OCI-LY1 (cell line): ENCODE results near the gene SPSB1.

Experiments
- H2AFZ ChIP-seq: fragments of 200-600 bp; sonication (generic), shearing (Covaris generic); 2 replicates; pipeline ENCODE4 v1.6.0; 2014; ENCODE audit warnings: antibody characterized with exemption, mild to moderate bottlenecking, low read length
- H3F3A ChIP-seq: fragments of 200-600 bp; sonication (generic), shearing (Covaris generic); 2 replicates; pipeline ENCODE4 v1.6.0; 2014; ENCODE audit warnings: mild to moderate bottlenecking, antibody characterized with exemption, low read length, moderate library complexity; ENCODE audit not compliant: insufficient read depth
- H3K27ac ChIP-seq: fragments of 200-600 bp; sonication (generic); 2 replicates; pipeline ENCODE4 v1.5.1; 2014; ENCODE audit warnings: low read length, mixed run types, mild to moderate bottlenecking, low read depth; ENCODE audit not compliant: poor library complexity, severe bottlenecking
- H3K27me3 ChIP-seq: fragments of 200-600 bp; sonication (generic); 2 replicates; pipeline ENCODE4 v1.6.0; 2014; ENCODE audit warnings: antibody characterized with exemption, mild to moderate bottlenecking, low read length, moderate library complexity; ENCODE audit not compliant: insufficient read depth
- H3K36me3 ChIP-seq: fragments of 200-600 bp; sonication (generic); 2 replicates; pipeline ENCODE4 v1.6.1; 2014; ENCODE audit warnings: mild to moderate bottlenecking, antibody characterized with exemption, low read length, moderate library complexity, mixed read lengths; ENCODE audit not compliant: insufficient read depth
- H3K4me1 ChIP-seq: fragments of 200-600 bp; sonication (generic); 2 replicates; pipeline ENCODE4 v1.5.1; 2014; ENCODE audit warnings: mild to moderate bottlenecking, low read length, moderate library complexity; ENCODE audit not compliant: insufficient read depth, severe bottlenecking
- H3K4me2 ChIP-seq: fragments of 200-600 bp; sonication (generic), shearing (Covaris generic); 2 replicates; pipeline ENCODE4 v1.6.1; 2014; ENCODE audit warnings: low read length
- H3K4me3 ChIP-seq: fragments of 200-600 bp; sonication (generic); 2 replicates; pipeline ENCODE4 v1.5.1; 2014; ENCODE audit warnings: low read length, low read depth, mild to moderate bottlenecking, mixed read lengths; ENCODE audit not compliant: poor library complexity, severe bottlenecking
- H3K79me2 ChIP-seq: fragments of 200-600 bp; shearing (Covaris generic); 2 replicates; pipeline ENCODE4 v1.6.1; 2016; ENCODE audit warnings: mixed run types, low read length, mixed read lengths; ENCODE audit not compliant: insufficient read depth
- H3K9ac ChIP-seq: fragments of 200-600 bp; sonication (generic), shearing (Covaris generic); 2 replicates; pipeline ENCODE4 v1.6.1; 2014; ENCODE audit warnings: mild to moderate bottlenecking, low read length, mixed read lengths
- H3K9me2 ChIP-seq: fragments of 200-600 bp; sonication (generic), shearing (Covaris generic); 2 replicates; pipeline ENCODE4 v1.6.1; 2014; ENCODE audit warnings: low read depth, mild to moderate bottlenecking, low read length, mixed read lengths
- H3K9me3 ChIP-seq: fragments of 200-600 bp; shearing (Covaris generic); 2 replicates; pipeline ENCODE4 v1.6.1; 2014; ENCODE audit warnings: low read length, mixed read lengths
- H4K20me1 ChIP-seq: fragments of 200-600 bp; sonication (generic), shearing (Covaris generic); 2 replicates; pipeline ENCODE4 v1.6.0; 2016; ENCODE audit warnings: mild to moderate bottlenecking, low read length; ENCODE audit not compliant: insufficient read depth
- EZH2 ChIP-seq: fragments of 200-600 bp; sonication (generic), shearing (Covaris generic); IDR thresholded peaks from 2 replicates; pipeline ENCODE4 v1.8.0; 2017; ENCODE audit warnings: borderline replicate concordance, mixed run types, mild to moderate bottlenecking, antibody characterized with exemption, low read length, moderate library complexity, mixed read lengths
- TF ChIP-seq, protein P1 (sequence below): fragments of 200-600 bp; sonication (generic), shearing (Covaris generic); IDR thresholded peaks from 2 replicates; pipeline ENCODE4 v1.5.1; 2017; ENCODE audit warnings: mild to moderate bottlenecking, antibody characterized with exemption, low read length, moderate library complexity, mixed read lengths

Gene SPSB1

GRCh38 chr1:9256332-9256731 lies 36.4 kb upstream of the SPSB1 start:
- Histone ChIP-seq H3K4me1 (no peaks in the 10 kb centered on the region), H3K4me2 (no peak overlapping the region), H3K9me3 (peaks cover 13% of the 10 kb centered on the region), H3K27me3 (no peaks in the 10 kb centered on the region), H3K36me3 (no peaks in the 10 kb centered on the region), H2AFZ (no peak overlapping the region), H3K9me2 (no peaks in the 10 kb centered on the region), H3K79me2 (no peaks in the 10 kb centered on the region), H3K9ac (no peak overlapping the region), H3K27ac (no peak overlapping the region), H4K20me1 (no peaks in the 10 kb centered on the region), H3K4me3 (no peak overlapping the region), H3F3A (no peaks in the 10 kb centered on the region)
- TF ChIP-seq EZH2: no peak
- TF ChIP-seq, protein P1, sequence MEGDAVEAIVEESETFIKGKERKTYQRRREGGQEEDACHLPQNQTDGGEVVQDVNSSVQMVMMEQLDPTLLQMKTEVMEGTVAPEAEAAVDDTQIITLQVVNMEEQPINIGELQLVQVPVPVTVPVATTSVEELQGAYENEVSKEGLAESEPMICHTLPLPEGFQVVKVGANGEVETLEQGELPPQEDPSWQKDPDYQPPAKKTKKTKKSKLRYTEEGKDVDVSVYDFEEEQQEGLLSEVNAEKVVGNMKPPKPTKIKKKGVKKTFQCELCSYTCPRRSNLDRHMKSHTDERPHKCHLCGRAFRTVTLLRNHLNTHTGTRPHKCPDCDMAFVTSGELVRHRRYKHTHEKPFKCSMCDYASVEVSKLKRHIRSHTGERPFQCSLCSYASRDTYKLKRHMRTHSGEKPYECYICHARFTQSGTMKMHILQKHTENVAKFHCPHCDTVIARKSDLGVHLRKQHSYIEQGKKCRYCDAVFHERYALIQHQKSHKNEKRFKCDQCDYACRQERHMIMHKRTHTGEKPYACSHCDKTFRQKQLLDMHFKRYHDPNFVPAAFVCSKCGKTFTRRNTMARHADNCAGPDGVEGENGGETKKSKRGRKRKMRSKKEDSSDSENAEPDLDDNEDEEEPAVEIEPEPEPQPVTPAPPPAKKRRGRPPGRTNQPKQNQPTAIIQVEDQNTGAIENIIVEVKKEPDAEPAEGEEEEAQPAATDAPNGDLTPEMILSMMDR: no peak

GRCh38 chr1:9257851-9258250 lies 34.8 kb upstream of the SPSB1 start:
- Histone ChIP-seq H3K4me3 (no peak overlapping the region), H3K27ac (no peak overlapping the region), H3K9me2 (no peaks in the 10 kb centered on the region), H3K27me3 (no peaks in the 10 kb centered on the region), H3K79me2 (no peaks in the 10 kb centered on the region), H3K4me1 (no peaks in the 10 kb centered on the region), H3K36me3 (no peaks in the 10 kb centered on the region), H3K9me3 (peaks cover 13% of the 10 kb centered on the region), H4K20me1 (no peaks in the 10 kb centered on the region), H3F3A (no peaks in the 10 kb centered on the region), H3K4me2 (no peak overlapping the region), H2AFZ (no peak overlapping the region), H3K9ac (no peak overlapping the region)
- TF ChIP-seq, protein P1: no peak
- TF ChIP-seq EZH2: no peak

DNA sequence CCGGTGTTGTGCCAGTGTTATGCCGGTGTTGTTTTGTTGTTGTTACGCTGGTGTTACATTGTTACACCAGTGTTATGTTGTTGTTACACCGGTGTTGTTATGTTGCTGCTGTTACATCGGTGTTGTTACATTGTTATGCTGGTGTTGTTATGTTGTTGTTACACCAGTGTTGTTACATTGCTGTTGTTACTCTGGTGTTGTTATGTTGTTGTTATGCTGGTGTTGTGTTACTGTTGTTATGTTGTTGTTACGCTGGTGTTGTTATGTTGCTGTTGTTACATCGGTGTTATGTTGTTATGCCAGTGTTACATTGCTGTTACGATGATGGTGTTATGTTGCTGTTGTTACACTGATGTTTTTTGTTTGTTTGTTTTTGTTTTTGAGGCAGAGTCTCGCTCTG lies 34.1 kb upstream of the SPSB1 start:
- H2AFZ ChIP-seq: no peak overlapping the region
- H3F3A ChIP-seq: no peaks in the 10 kb centered on the region
- no peak overlapping the region for H3K4me2 ChIP-seq
- no peak overlapping the region for H3K4me3 ChIP-seq
- H3K9ac ChIP-seq: no peak overlapping the region
- H3K4me1 ChIP-seq: no peaks in the 10 kb centered on the region
- no peak overlapping the region for H3K27ac ChIP-seq
- H3K9me2 ChIP-seq: no peaks in the 10 kb centered on the region
- H4K20me1 ChIP-seq: no peaks in the 10 kb centered on the region
- peaks cover 13% of the 10 kb centered on the region for H3K9me3 ChIP-seq
- TF ChIP-seq, protein P1: no peak
- no peak for TF ChIP-seq EZH2
- H3K79me2 ChIP-seq: no peaks in the 10 kb centered on the region
- H3K27me3 ChIP-seq: no peaks in the 10 kb centered on the region
- H3K36me3 ChIP-seq: no peaks in the 10 kb centered on the region
